VCaP (cell line): ENCODE measurements around the gene RAB11FIP5.

Experiments used
- H3K27ac ChIP-seq: fragments of 450-650 bp; 2 replicates; pipeline ENCODE4 v1.5.1; 2017
- TF ChIP-seq, protein P1 (sequence below): fragments of 450-650 bp; conservative IDR thresholded peaks from 2 replicates; pipeline ENCODE4 v1.5.1; 2017; ENCODE audit warnings: mild to moderate bottlenecking, moderate library complexity

RAB11FIP5 gene

DNA sequence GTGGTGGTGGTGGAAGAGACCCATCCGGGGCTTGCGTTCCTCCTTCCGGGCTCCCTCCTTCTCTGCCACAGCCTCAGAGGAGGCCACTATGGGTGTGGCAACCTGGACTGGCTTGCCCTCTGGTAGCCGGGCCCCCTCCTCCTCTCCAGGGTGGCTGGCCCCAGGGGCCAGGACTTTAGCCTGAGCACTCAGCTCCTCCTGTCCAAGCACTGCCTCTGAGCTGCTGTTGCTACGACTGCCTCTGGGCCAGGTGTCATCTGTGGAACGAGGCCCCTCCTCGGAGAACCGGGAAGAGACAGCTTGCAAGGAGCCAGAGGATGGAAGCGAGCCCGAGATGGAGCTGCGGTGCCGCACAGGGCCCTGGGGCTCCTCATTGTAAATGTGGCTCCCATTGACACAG, 24.5 kb downstream of the RAB11FIP5 start:
- no peak overlapping the region for H3K27ac ChIP-seq
- TF ChIP-seq, protein P1, sequence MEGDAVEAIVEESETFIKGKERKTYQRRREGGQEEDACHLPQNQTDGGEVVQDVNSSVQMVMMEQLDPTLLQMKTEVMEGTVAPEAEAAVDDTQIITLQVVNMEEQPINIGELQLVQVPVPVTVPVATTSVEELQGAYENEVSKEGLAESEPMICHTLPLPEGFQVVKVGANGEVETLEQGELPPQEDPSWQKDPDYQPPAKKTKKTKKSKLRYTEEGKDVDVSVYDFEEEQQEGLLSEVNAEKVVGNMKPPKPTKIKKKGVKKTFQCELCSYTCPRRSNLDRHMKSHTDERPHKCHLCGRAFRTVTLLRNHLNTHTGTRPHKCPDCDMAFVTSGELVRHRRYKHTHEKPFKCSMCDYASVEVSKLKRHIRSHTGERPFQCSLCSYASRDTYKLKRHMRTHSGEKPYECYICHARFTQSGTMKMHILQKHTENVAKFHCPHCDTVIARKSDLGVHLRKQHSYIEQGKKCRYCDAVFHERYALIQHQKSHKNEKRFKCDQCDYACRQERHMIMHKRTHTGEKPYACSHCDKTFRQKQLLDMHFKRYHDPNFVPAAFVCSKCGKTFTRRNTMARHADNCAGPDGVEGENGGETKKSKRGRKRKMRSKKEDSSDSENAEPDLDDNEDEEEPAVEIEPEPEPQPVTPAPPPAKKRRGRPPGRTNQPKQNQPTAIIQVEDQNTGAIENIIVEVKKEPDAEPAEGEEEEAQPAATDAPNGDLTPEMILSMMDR = no peak

DNA sequence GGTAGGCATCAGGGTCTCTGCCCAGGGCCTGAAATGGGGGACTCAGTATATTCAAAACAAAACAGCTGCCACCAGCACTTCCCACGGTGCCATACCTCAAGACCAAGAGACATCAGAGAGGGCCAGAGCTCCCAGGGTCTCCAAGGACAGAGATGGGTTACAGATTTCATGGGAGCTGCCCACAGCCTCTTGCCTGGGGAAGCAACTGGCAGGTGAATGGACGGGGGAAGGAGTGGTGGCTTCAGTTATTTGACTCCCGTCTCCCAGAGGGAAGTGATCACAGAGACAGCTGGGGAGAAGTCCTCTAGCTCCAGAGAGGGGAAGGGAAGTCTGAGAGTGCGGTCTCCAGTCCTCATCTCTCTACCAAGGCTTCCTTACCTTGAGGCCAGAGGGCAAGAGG, 25.4 kb downstream of the RAB11FIP5 start:
- H3K27ac ChIP-seq = no peak overlapping the region
- TF ChIP-seq, protein P1 = no peak

DNA sequence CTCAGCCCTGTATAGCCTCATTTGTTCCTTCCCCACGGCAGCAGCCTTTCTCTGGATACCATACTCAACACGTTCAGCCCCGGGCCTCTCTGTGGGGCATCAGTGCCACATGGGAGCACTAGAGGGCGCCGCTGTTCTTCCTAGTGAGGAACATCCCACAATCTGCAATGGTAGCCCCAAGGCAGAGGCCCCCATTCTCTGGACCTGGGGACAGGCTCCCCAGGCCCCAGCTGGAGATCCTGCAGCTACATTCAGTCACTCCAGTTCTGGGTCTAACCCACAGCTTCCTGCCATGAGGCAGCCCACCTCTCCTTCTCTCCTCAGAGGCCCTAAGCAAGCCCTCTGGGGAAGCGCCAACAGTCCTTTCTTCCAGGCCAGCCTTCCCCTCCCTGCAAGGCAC, 27.1 kb downstream of the RAB11FIP5 start:
- TF ChIP-seq, protein P1 = peak; percentile 93
- H3K27ac ChIP-seq = no peak overlapping the region

DNA sequence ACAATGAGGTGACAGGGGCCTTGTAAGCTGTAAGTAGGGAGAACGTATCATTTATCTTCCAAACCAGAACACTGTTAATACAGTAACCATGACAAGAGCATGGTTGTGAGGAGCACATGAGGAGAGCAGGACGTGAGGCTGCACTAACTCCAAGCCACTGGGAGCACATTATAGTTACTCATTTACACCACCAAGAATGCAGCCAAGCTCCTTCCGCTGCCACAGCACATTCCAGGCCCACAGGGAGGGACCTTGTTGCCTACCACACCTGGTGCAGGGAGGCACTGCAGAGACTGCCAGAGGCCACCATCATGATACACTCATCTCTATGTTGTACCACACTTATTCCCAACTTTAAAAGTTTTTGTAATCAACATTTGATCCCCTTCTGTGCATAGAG, 27.8 kb downstream of the RAB11FIP5 start:
- TF ChIP-seq, protein P1 = no peak
- no peak overlapping the region; the same call in 1 of the 2 replicates for H3K27ac ChIP-seq

DNA sequence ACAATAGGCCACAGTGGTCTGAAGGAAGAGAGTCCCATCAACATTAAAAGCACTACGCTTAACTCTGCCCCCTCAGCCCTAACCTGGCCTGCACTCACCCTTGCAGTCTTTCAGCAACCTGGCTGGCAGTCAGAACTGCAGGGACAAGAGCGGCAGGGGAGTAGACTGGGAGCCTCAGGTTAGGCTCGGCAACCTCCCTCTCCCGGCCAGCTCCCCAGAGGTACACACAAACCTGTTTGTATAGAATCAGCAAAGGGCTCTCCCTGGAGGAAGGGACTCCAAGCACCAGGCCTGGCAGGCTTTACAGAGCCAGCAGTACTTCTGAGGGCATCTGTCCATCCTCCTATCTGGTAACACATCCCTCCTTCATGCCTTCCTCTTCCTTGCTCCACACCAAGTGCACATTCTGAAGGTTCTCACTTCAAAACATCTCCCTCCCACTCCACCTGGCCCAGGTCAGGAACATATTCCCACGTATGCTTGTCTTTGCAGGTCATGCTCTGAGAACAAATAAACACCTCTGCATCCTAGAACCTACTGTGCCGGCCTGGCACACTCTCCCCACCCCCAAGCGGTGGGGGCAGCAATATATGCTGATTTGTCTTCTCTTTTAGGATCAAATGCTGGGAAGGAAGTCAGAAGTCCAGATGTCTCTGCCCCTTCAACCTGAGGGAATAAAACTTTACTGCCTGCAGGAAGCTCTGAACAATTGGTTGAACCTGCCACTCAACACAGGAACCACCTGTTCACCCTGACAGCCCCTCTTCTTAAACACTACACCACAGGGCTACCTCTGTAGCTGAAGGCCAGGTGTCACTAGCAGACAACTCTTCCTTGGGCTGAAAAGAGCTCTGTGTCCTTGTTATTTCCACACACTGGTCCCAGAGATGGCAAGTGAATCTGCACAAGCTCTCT, 28.6 kb downstream of the RAB11FIP5 start:
- H3K27ac ChIP-seq = no peak overlapping the region; the same call in 1 of the 2 replicates

DNA sequence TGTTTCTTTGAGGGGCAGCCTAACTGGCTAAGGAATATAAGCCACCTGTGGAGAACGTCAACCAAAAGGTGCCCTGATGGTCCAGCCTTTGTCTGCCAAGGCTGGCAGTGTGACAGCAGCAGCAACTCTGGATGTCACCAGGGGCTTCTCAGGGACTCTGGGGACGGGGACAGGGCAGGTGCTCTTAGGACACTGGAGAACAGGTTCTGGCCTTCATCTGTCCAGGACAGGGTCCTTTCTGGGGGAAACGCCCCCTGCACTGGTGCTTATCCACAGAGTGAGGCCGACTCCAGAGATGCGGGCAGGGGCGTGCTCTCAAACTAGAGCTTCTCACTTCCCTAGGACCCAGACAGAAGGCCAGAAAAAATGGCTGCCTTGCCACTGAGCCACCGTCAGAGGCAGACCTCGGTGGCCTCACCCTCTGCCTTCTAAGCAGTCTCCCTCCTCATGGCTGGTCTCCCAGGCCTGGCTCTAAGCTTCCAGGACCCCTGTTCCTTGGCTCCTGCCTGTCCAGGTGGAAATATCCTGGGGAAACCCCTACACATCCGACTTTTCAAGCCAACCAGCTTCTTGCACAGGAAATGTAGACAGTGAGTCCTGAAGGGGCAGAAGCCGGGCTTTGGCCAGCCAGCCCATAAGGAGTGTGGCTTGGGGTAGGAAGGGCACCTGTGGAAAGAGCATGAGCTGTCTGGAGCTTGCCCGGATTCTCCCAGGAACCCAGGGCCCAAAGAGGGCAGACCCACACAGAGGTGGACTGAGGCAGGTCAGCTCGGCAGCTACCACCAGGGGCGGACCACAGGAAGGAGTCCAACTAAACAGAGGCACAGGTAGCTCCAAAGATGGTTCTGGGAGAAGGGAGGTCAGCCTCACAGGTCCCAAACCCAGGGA, 30.0 kb downstream of the RAB11FIP5 start:
- TF ChIP-seq, protein P1 = no peak
- no peak overlapping the region for H3K27ac ChIP-seq

More for the DNA sequence above, 28.6 kb downstream of the RAB11FIP5 start:
- TF ChIP-seq, protein P1 = no peak

DNA sequence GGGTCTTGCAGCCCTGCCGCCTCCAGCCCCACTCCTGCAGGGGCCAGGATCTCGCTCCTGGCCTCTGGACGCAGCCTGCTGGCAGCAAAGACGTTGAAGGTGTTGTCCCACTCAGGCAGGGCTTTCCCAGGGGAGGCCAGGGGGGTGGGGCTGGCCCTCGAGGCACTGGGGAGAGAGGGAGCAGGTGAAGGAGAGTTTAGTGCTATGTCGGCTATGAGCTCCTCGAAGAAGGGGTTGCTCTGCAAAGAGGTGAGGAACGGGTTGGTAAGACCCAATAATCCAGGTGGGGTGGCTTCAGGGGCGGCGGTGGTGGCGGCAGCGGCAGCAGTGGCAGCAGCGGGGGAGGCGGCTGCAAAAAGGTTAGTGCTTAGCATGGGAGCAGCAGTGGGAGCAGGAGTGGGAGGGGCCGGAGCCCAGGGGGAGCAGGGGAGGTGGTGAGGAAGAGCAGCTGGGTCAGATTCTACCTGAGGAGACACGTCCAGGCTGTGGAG, 31.5 kb downstream of the RAB11FIP5 start:
- H3K27ac ChIP-seq = no peak overlapping the region
- TF ChIP-seq, protein P1 = no peak
